B cell (primary cell): ENCODE measurements around the gene ALDH8A1. TPM values are rescaled to one million over a fixed set of nuclear protein-coding genes. Genes with fewer than 3 reads are reported as not detected.

ENCODE experiments used
- ATAC-seq: fragments of 200-7000 bp; cut with Tn5 transposase; one replicate; pipeline ENCODE4 v1.10.0; 2021; ENCODE audit warnings: low read depth, mild to moderate bottlenecking, moderate number of reproducible peaks, moderate library complexity
- CTCF ChIA-PET: fragments of 350-600 bp; sonication (Branson Sonifier 250); formaldehyde crosslinking; loops from one replicate; lab custom pipeline; 2021; ENCODE audit warnings: antibody characterized with exemption, inconsistent platforms; lab: Charles Lee
- POLR2A ChIA-PET: fragments of 350-600 bp; sonication (Branson Sonifier 250); formaldehyde crosslinking; loops from one replicate; lab custom pipeline; 2021; ENCODE audit warnings: antibody characterized with exemption; lab: Charles Lee
- DNase-seq: peaks from one replicate; pipeline ENCODE4 v3.0.0; 2013
- H2AFZ ChIP-seq: 2 replicates; pipeline ENCODE4 v1.6.1; 2012; ENCODE audit warnings: mild to moderate bottlenecking, low read depth, low read length; ENCODE audit not compliant: insufficient read depth, poor library complexity, severe bottlenecking
- H3K27ac ChIP-seq, 2 donors: 1 replicate in 1 of 2; 2 replicates in 1 of 2; pipeline ENCODE4 v1.5.1; 2012 to 2013; ENCODE audit warnings: low read length in 2 of 2, mild to moderate bottlenecking in 2 of 2, moderate library complexity in 1 of 2
- H3K27me3 ChIP-seq, 4 experiments: fragments of 200-600 bp in 1 of 4; sonication (generic) in 1 of 4; replicated peaks in 1 of 4; 1 replicate in 2 of 4; 2 replicates in 2 of 4; pipeline versions ENCODE4 v1.6.1 to v1.7.0; 2013 to 2016; ENCODE audit warnings: low read length in 3 of 4, mild to moderate bottlenecking in 2 of 4, mixed read lengths in 1 of 4, moderate library complexity in 1 of 4; ENCODE audit not compliant: insufficient read depth in 4 of 4, control insufficient read depth in 3 of 4; ENCODE audit errors: control extremely low read depth in 1 of 4
- H3K36me3 ChIP-seq, 2 experiments: replicated peaks in 1 of 2; 1 replicate in 1 of 2; 2 replicates in 1 of 2; pipeline versions ENCODE4 v1.6.1 to v1.7.1; 2013; ENCODE audit warnings: low read length in 1 of 2; ENCODE audit not compliant: insufficient read depth in 2 of 2, control insufficient read depth in 1 of 2; ENCODE audit errors: control extremely low read depth in 1 of 2, extremely low read depth in 1 of 2
- H3K4me1 ChIP-seq, 2 donors: fragments of 200-600 bp in 1 of 2; sonication (generic) in 1 of 2; 1 replicate in 1 of 2; 2 replicates in 1 of 2; pipeline versions ENCODE4 v1.5.1 to v1.6.1; 2013 to 2017; ENCODE audit warnings: low read length in 2 of 2; ENCODE audit not compliant: control insufficient read depth in 2 of 2, insufficient read depth in 2 of 2
- H3K4me2 ChIP-seq: replicated peaks from 2 replicates; pipeline ENCODE3; 2012; ENCODE audit warnings: mild to moderate bottlenecking, low read depth, low read length; ENCODE audit not compliant: poor library complexity, severe bottlenecking
- H3K4me3 ChIP-seq, 5 experiments: fragments of 200-600 bp in 1 of 5; sonication (generic) in 1 of 5; 1 replicate in 3 of 5; 2 replicates in 2 of 5; pipeline versions ENCODE4 v1.5.1 to v1.7.0; 2011 to 2016; ENCODE audit warnings: low read length in 4 of 5, mild to moderate bottlenecking in 4 of 5, low read depth in 2 of 5, control low read depth in 1 of 5, moderate library complexity in 1 of 5; ENCODE audit not compliant: insufficient read depth in 1 of 5; ENCODE audit errors: control extremely low read depth in 1 of 5, extremely low read depth in 1 of 5
- H3K79me2 ChIP-seq: fragments of 200-600 bp; sonication (generic); one replicate; pipeline ENCODE4 v1.6.0; 2016; ENCODE audit warnings: low read length; ENCODE audit not compliant: control insufficient read depth, insufficient read depth
- H3K9ac ChIP-seq: fragments of 200-600 bp; sonication (generic); 2 replicates; pipeline ENCODE4 v1.6.1; 2017; ENCODE audit warnings: mild to moderate bottlenecking, low read length, moderate library complexity
- H3K9me3 ChIP-seq, 3 donors: one replicate each; pipeline versions ENCODE4 v1.6.1 to v1.7.1; 2013; ENCODE audit warnings: low read length in 2 of 3; ENCODE audit not compliant: control insufficient read depth in 2 of 3, insufficient read depth in 1 of 3; ENCODE audit errors: control extremely low read depth in 1 of 3
- H4K20me1 ChIP-seq: 2 replicates; pipeline ENCODE4 v1.6.0; 2012; ENCODE audit warnings: mild to moderate bottlenecking, low read length; ENCODE audit not compliant: insufficient read depth, control insufficient read depth, poor library complexity, severe bottlenecking
- H3K27ac Mint-ChIP-seq: one replicate; pipeline ENCODE4 v1.8.0; 2021; ENCODE audit warnings: mixed read lengths
- H3K27me3 Mint-ChIP-seq: one replicate; pipeline ENCODE4 v1.8.0; 2021; ENCODE audit warnings: mixed read lengths
- H3K4me1 Mint-ChIP-seq: one replicate; pipeline ENCODE4 v1.8.0; 2021; ENCODE audit warnings: mixed read lengths
- H3K4me3 Mint-ChIP-seq: one replicate; pipeline ENCODE4 v1.8.0; 2021; ENCODE audit warnings: mixed read lengths
- H3K9me3 Mint-ChIP-seq: one replicate; pipeline ENCODE4 v1.8.0; 2022; ENCODE audit warnings: mixed read lengths; ENCODE audit not compliant: insufficient read depth
- EZH2 ChIP-seq: IDR thresholded peaks from 2 replicates; pipeline ENCODE4 v1.6.1; 2012; ENCODE audit warnings: borderline replicate concordance, low read depth, mild to moderate bottlenecking, moderate library complexity, low read length; ENCODE audit not compliant: insufficient read depth, poor library complexity, severe bottlenecking
- WGBS: methylation state at CpG from one replicate; pipeline ENCODE4 v1.1.5; 2013; ENCODE audit warnings: missing lambda C conversion rate; ENCODE audit not compliant: insufficient coverage; 5-methylcytosine and 5-hydroxymethylcytosine counted together
- intact Hi-C: fragments of 100-400 bp; cut with micrococcal nuclease; formaldehyde crosslinking; loops from one replicate; pipeline ENCODE4 v1.10.0; 2022
- polyA plus RNA-seq: library from polyadenylated mRNA; depleted of rRNA; stranded (reverse); fragments of >200 nt; gene quantifications from 2 replicates; pipeline ENCODE4 v1.2.3, GENCODE V29; 2012
- total RNA-seq, 2 donors: library from RNA; stranded (reverse); fragments of 120-200 nt in 1 of 2; gene quantifications; 1 replicate in 1 of 2; 2 replicates in 1 of 2; pipeline versions ENCODE4 v1.2.3 to v1.2.4, GENCODE V29; 2013 to 2022
- TF ChIP-seq, protein P1 (sequence below): fragments of 200-600 bp; IDR thresholded peaks from one replicate; pipeline ENCODE4 v1.8.0; 2022; ENCODE audit warnings: antibody characterized with exemption, mild to moderate bottlenecking

ALDH8A1 gene
- total and polyA plus RNA-seq, 2 donors (not counting 1 experiment from before 2014, with no cell fraction given), result 0.49 to 1.1 TPM

DNA sequence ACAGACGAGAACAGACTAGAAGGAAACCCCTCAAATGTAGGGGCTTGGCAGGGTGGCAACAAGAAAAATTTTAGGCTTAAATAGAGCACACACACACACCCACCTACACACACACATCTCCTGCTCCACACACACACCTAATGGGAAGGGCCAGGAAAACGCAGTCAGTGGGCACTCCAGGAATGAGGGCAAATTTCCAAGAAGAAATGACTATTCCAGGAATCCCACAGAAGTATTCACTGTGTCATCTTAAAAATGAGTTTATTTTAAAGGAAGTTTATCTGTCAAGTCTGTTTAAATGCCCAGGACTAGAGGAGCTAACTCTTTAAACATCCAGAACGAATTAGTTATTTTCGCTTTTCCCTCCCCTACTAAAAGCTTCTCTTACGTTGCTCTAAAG lies 13.0 kb downstream of the ALDH8A1 start:
- Histone ChIP-seq H3K4me2 (no peak overlapping the region), H3K36me3 (no peaks in the 10 kb centered on the region), H3K27ac (no peak overlapping the region), H4K20me1 (no peaks in the 10 kb centered on the region), H3K9me3 (no peaks in the 10 kb centered on the region), H3K4me3 (no peak overlapping the region), H3K27me3 (no peaks in the 10 kb centered on the region), H3K79me2 (no peaks in the 10 kb centered on the region), H2AFZ (no peak overlapping the region), H3K4me1 (peaks cover 5 to 6% of the 10 kb centered on the region in 2 donors), H3K9ac (no peak overlapping the region)
- TF ChIP-seq EZH2, result no peak
- TF ChIP-seq, protein P1, sequence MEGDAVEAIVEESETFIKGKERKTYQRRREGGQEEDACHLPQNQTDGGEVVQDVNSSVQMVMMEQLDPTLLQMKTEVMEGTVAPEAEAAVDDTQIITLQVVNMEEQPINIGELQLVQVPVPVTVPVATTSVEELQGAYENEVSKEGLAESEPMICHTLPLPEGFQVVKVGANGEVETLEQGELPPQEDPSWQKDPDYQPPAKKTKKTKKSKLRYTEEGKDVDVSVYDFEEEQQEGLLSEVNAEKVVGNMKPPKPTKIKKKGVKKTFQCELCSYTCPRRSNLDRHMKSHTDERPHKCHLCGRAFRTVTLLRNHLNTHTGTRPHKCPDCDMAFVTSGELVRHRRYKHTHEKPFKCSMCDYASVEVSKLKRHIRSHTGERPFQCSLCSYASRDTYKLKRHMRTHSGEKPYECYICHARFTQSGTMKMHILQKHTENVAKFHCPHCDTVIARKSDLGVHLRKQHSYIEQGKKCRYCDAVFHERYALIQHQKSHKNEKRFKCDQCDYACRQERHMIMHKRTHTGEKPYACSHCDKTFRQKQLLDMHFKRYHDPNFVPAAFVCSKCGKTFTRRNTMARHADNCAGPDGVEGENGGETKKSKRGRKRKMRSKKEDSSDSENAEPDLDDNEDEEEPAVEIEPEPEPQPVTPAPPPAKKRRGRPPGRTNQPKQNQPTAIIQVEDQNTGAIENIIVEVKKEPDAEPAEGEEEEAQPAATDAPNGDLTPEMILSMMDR, result no peak
- CTCF ChIA-PET, result interaction anchor here (1.1 kb wide), 1 partner anchor 54 kb away, joined by 3 read pairs; no protein-coding TSS in a partner anchor
- POLR2A ChIA-PET, result no interaction called here
- ATAC-seq (no peak), DNase-seq (no peak)
- no peaks in the 10 kb centered on the region for H3K9me3 Mint-ChIP-seq
- intact Hi-C loops, result no loop called here
- no peak overlapping the region for H3K4me3 Mint-ChIP-seq
- no peak overlapping the region for H3K27ac Mint-ChIP-seq
- WGBS, result no CpG with 5 or more reads among the region's 5 CpGs
- H3K4me1 Mint-ChIP-seq, result no peaks in the 10 kb centered on the region
- no peaks in the 10 kb centered on the region for H3K27me3 Mint-ChIP-seq

GRCh38 chr6:134936476-134936875 lies 13.4 kb downstream of the ALDH8A1 start:
- Histone ChIP-seq H3K9ac (no peak overlapping the region), H2AFZ (no peak overlapping the region), H3K4me2 (no peak overlapping the region), H3K27ac (no peak overlapping the region), H3K4me1 (peaks cover 5 to 6% of the 10 kb centered on the region in 2 donors), H3K36me3 (no peaks in the 10 kb centered on the region), H3K79me2 (no peaks in the 10 kb centered on the region), H4K20me1 (no peaks in the 10 kb centered on the region), H3K4me3 (no peak overlapping the region), H3K27me3 (no peaks in the 10 kb centered on the region), H3K9me3 (no peaks in the 10 kb centered on the region)
- no peak for TF ChIP-seq EZH2
- TF ChIP-seq, protein P1, result no peak
- intact Hi-C loops, result no loop called here
- CTCF ChIA-PET, result no interaction called here
- no peaks in the 10 kb centered on the region for H3K4me1 Mint-ChIP-seq
- no peaks in the 10 kb centered on the region for H3K9me3 Mint-ChIP-seq
- H3K27ac Mint-ChIP-seq, result no peak overlapping the region
- POLR2A ChIA-PET, result no interaction called here
- no peak overlapping the region for H3K4me3 Mint-ChIP-seq
- WGBS, result 95% methylated on average over 4 of the region's 5 CpGs
- H3K27me3 Mint-ChIP-seq, result no peaks in the 10 kb centered on the region
- no peak for DNase-seq
- ATAC-seq, result no peak
